Measurements from ENCODE around the gene MT1F. TPM values are rescaled to one million over a fixed set of nuclear protein-coding genes. Genes with fewer than 3 reads are reported as not detected.

Gene MT1F
- total and polyA plus RNA-seq, 2 donors from 2014 or later: 53.3 to 312 TPM

- no peaks in the 10 kb centered on the region for H3K36me3 ChIP-seq (ENCODE audit: control insufficient read depth in 2 of 3, insufficient read depth in 3 of 3, low read length in 3 of 3)
- no peak overlapping the region for H3K27ac ChIP-seq (ENCODE audit: low read depth in 2 of 2, low read length in 2 of 2)
- TF ChIP-seq CTCF (IDR thresholded peaks at IDR 0.05; ENCODE audit: borderline replicate concordance, extremely low read depth, insufficient read depth): no peak
- intact Hi-C loops (cut with DNase I): no loop called here
- H3K9me3 ChIP-seq (ENCODE audit: control insufficient read depth in 2 of 3, insufficient read depth in 1 of 3, low read length in 3 of 3): no peaks in the 10 kb centered on the region
- peaks cover 0 to 31% (median 7%) of the 10 kb centered on the region in 3 donors for H3K4me1 ChIP-seq (ENCODE audit: control insufficient read depth in 2 of 3, insufficient read depth in 2 of 3, low read depth in 1 of 3, low read length in 3 of 3)
- no peak for DNase-seq
- FAIRE-seq: no peak
- no peak overlapping the region for H3K9ac ChIP-seq (ENCODE audit: low read length in 3 of 3)
- H3K4me3 ChIP-seq (ENCODE audit: low read length in 3 of 3): no peak overlapping the region
- H3K27me3 ChIP-seq (ENCODE audit: control insufficient read depth, insufficient read depth, low read length): peaks cover 9% of the 10 kb centered on the region
These were observed 43.2 kb upstream of the MT1F start for GRCh38 chr16:56614549-56614991.

- no peak overlapping the region for H3K27ac ChIP-seq (ENCODE audit: low read depth in 2 of 2, low read length in 2 of 2)
- H3K27me3 ChIP-seq (ENCODE audit: control insufficient read depth, insufficient read depth, low read length): peaks cover 9% of the 10 kb centered on the region
- no peaks in the 10 kb centered on the region for H3K36me3 ChIP-seq (ENCODE audit: control insufficient read depth in 2 of 3, insufficient read depth in 3 of 3, low read length in 3 of 3)
- intact Hi-C loops (cut with DNase I): no loop called here
- no peaks in the 10 kb centered on the region for H3K9me3 ChIP-seq (ENCODE audit: control insufficient read depth in 2 of 3, insufficient read depth in 1 of 3, low read length in 3 of 3)
- H3K9ac ChIP-seq (ENCODE audit: low read length in 3 of 3): no peak overlapping the region
- H3K4me1 ChIP-seq (ENCODE audit: control insufficient read depth in 2 of 3, insufficient read depth in 2 of 3, low read depth in 1 of 3, low read length in 3 of 3): peaks cover 0 to 27% (median 7%) of the 10 kb centered on the region in 3 donors
- no peak overlapping the region for H3K4me3 ChIP-seq (ENCODE audit: low read length in 3 of 3)
- TF ChIP-seq CTCF (IDR thresholded peaks at IDR 0.05; ENCODE audit: borderline replicate concordance, extremely low read depth, insufficient read depth): no peak
- FAIRE-seq (no peak), DNase-seq (no peak)
These were observed 42.4 kb upstream of the MT1F start for GRCh38 chr16:56615353-56615752.

- intact Hi-C loops (cut with DNase I): no loop called here
- no peaks in the 10 kb centered on the region for H3K36me3 ChIP-seq (ENCODE audit: control insufficient read depth in 2 of 3, insufficient read depth in 3 of 3, low read length in 3 of 3)
- H3K27ac ChIP-seq (ENCODE audit: low read depth in 2 of 2, low read length in 2 of 2): peak overlapping the region; percentile 25 to 45
- FAIRE-seq (no peak), DNase-seq (peak in 1 of 5 donors; percentile 46)
- H3K27me3 ChIP-seq (ENCODE audit: control insufficient read depth, insufficient read depth, low read length): peaks cover 9% of the 10 kb centered on the region
- H3K9me3 ChIP-seq (ENCODE audit: control insufficient read depth in 2 of 3, insufficient read depth in 1 of 3, low read length in 3 of 3): no peaks in the 10 kb centered on the region
- peak overlapping the region in 2 of 3 donors; percentile 51 to 61 for H3K4me3 ChIP-seq (ENCODE audit: low read length in 3 of 3)
- no peak for TF ChIP-seq CTCF (IDR thresholded peaks at IDR 0.05; ENCODE audit: borderline replicate concordance, extremely low read depth, insufficient read depth)
- H3K9ac ChIP-seq (ENCODE audit: low read length in 3 of 3): peak overlapping the region in 1 of 3 donors; percentile 63
- peaks cover 0 to 14% (median 0%) of the 10 kb centered on the region in 3 donors for H3K4me1 ChIP-seq (ENCODE audit: control insufficient read depth in 2 of 3, insufficient read depth in 2 of 3, low read depth in 1 of 3, low read length in 3 of 3)
These were observed 41.0 kb upstream of the MT1F start for GRCh38 chr16:56616608-56617211.
